Lower leg skin (tissue), 4 donors: Measurements from ENCODE around the gene CPZ. TPM values are rescaled to one million over a fixed set of nuclear protein-coding genes. Genes with fewer than 3 reads are reported as not detected.

Experiments used
- DNase-seq, 2 donors: peaks; one replicate each; pipeline ENCODE4 v3.0.0-alpha.2; 2019; ENCODE audit warnings: low spot score in 2 of 2
- H3K4me3 ChIP-seq: fragments of 200-600 bp; sonication (generic); 2 replicates; pipeline ENCODE4 v1.5.1; 2017; ENCODE audit warnings: mild to moderate bottlenecking, low read depth; ENCODE audit not compliant: poor library complexity, severe bottlenecking
- CTCF ChIP-seq, 3 donors: fragments of 450-650 bp; IDR thresholded peaks; one replicate each; pipeline ENCODE4 v1.5.1; 2016; ENCODE audit warnings: antibody characterized with exemption in 3 of 3, mild to moderate bottlenecking in 3 of 3, moderate library complexity in 2 of 3
- POLR2A ChIP-seq, 2 donors: fragments of 450-650 bp; IDR thresholded peaks; one replicate each; pipeline ENCODE4 v1.6.1; 2016 to 2017; ENCODE audit warnings: antibody characterized with exemption in 2 of 2, mild to moderate bottlenecking in 1 of 2, moderate library complexity in 1 of 2
- WGBS, 2 donors: methylation state at CpG; one replicate each; pipeline ENCODE4 v1.1.5; 2018; 5-methylcytosine and 5-hydroxymethylcytosine counted together
- intact Hi-C: fragments of 100-400 bp; cut with DNase I; formaldehyde crosslinking; loops from one replicate; pipeline ENCODE4 v1.15.0; 2023; ENCODE audit warnings: low total_unique reads
- total RNA-seq, 4 donors: library from RNA; depleted of rRNA; stranded (reverse); fragments of >200 nt; gene quantifications; one replicate each; pipeline ENCODE4 v1.1.0, GENCODE V29; 2016

Gene CPZ
- total RNA-seq, 4 donors from 2014 or later, result 0.91 to 10.2 TPM; not detected in 2

GRCh38 chr4:8553991-8554405 is 38.6 kb upstream of the CPZ start:
- intact Hi-C loops, result no loop called here
- no peak for TF ChIP-seq CTCF (IDR thresholded peaks at IDR 0.05)
- TF ChIP-seq POLR2A (IDR thresholded peaks at IDR 0.05), result no peak
- H3K4me3 ChIP-seq, result no peak overlapping the region
- peak in 1 of 2 donors; percentile 57 for DNase-seq
- WGBS, 2 donors, result 55 to 75% methylated on average over 12 of the region's 12 CpGs

- no peak overlapping the region for H3K4me3 ChIP-seq
- 84 to 87% methylated on average over 17 of the region's 17 CpGs for WGBS, 2 donors
These were observed 37.9 kb upstream of the CPZ start for GRCh38 chr4:8554555-8555100.

GRCh38 chr4:8555716-8556115 is 36.8 kb upstream of the CPZ start:
- TF ChIP-seq CTCF (IDR thresholded peaks at IDR 0.05) (no peak), POLR2A (IDR thresholded peaks at IDR 0.05) (no peak)
- whole genome bisulfite sequencing, 2 donors, result 80 to 85% methylated on average over 5 of the region's 5 CpGs
- H3K4me3 ChIP-seq, result no peak overlapping the region
- intact Hi-C loops, result no loop called here
- DNase-seq, result no peak

More at GRCh38 chr4:8554555-8555100, 37.9 kb upstream of the CPZ start:
- TF ChIP-seq CTCF (IDR thresholded peaks at IDR 0.05) (no peak), POLR2A (IDR thresholded peaks at IDR 0.05) (no peak)
- DNase-seq, result no peak
- intact Hi-C loops, result no loop called here

GRCh38 chr4:8556341-8557150 is 36.0 kb upstream of the CPZ start:
- no peak for DNase-seq
- 72 to 73% methylated on average over 17 of the region's 17 CpGs for WGBS, 2 donors
- intact Hi-C loops, result no loop called here
- no peak overlapping the region for H3K4me3 ChIP-seq
- TF ChIP-seq CTCF (IDR thresholded peaks at IDR 0.05) (no peak), POLR2A (IDR thresholded peaks at IDR 0.05) (no peak)

- no peak for DNase-seq
- no peak overlapping the region for H3K4me3 ChIP-seq
- TF ChIP-seq POLR2A (IDR thresholded peaks at IDR 0.05) (no peak), CTCF (IDR thresholded peaks at IDR 0.05) (no peak)
- intact Hi-C loops, result no loop called here
- 84 to 86% methylated on average over 21 of the region's 21 CpGs for WGBS, 2 donors
These were observed 35.2 kb upstream of the CPZ start for GRCh38 chr4:8557151-8558076.
